ENCODE measurements around the gene DDX25. TPM values are rescaled to one million over a fixed set of nuclear protein-coding genes. Genes with fewer than 3 reads are reported as not detected.

Gene DDX25
- total and polyA plus RNA-seq, 2 of the 4 experiments (the other 2 are of a cell fraction) = under 0.01 TPM; not detected in 1

- Histone ChIP-seq H3K56ac (ENCODE audit: extremely low read depth, insufficient read depth, low read length) (no peak overlapping the region), H3K23ac (ENCODE audit: low read depth, low read length) (no peak overlapping the region), H3K18ac (ENCODE audit: low read depth, low read length) (no peak overlapping the region), H3K4me2 (ENCODE audit: low read depth, low read length) (no peak overlapping the region), H3K14ac (replicated peaks; ENCODE audit: low read depth, low read length) (no peak overlapping the region), H2BK15ac (ENCODE audit: low read depth, low read length) (no peak overlapping the region), H3K36me3 (ENCODE audit: control insufficient read depth, insufficient read depth, low read length) (no peaks in the 10 kb centered on the region), H4K5ac (ENCODE audit: low read depth, low read length) (no peak overlapping the region), H4K20me1 (ENCODE audit: insufficient read depth, low read length) (no peaks in the 10 kb centered on the region), H4K91ac (ENCODE audit: insufficient read depth, low read depth, low read length) (no peak overlapping the region), H3K9me3 (ENCODE audit: control insufficient read depth, insufficient read depth, low read length) (no peaks in the 10 kb centered on the region), H2AK9ac (replicated peaks; ENCODE audit: low read depth, low read length, poor library complexity) (no peak overlapping the region), H3K27ac (ENCODE audit: insufficient read depth, low read length) (no peak overlapping the region), H2AK5ac (ENCODE audit: low read depth, low read length) (no peak overlapping the region), H3K4me1 (ENCODE audit: control insufficient read depth, insufficient read depth, low read length) (no peaks in the 10 kb centered on the region; the same call in 1 of the 2 replicates), H2BK5ac (ENCODE audit: low read depth, low read length, poor library complexity, severe bottlenecking) (no peak overlapping the region), H3K79me1 (ENCODE audit: low read depth in 1 of 2, low read length in 2 of 2) (no peaks in the 10 kb centered on the region), H3K4me3 (ENCODE audit: insufficient read depth, low read depth, low read length) (no peak overlapping the region), H4K8ac (ENCODE audit: low read depth in 2 of 2, low read length in 2 of 2) (no peak overlapping the region), H3K27me3 (ENCODE audit: control insufficient read depth, insufficient read depth, low read length) (peaks cover 23% of the 10 kb centered on the region), H2AFZ (replicated peaks; ENCODE audit: low read length, poor library complexity) (no peak overlapping the region), H3K9ac (ENCODE audit: low read depth, low read length) (no peak overlapping the region), H2BK120ac (ENCODE audit: low read depth, low read length) (no peak overlapping the region), H3K9me1 (ENCODE audit: insufficient read depth, low read length) (no peaks in the 10 kb centered on the region), H3K4ac (ENCODE audit: low read depth, low read length) (no peak overlapping the region), H2BK20ac (ENCODE audit: low read depth, low read length) (no peak overlapping the region)
- CTCF ChIA-PET = no interaction called here
- dilution Hi-C loops (cut with HindIII; ENCODE audit: low sequenced_read_pairs, unreplicated experiment) (no loop called here), intact Hi-C loops (cut with micrococcal nuclease) (no loop called here), in situ Hi-C loops (cut with MboI; ENCODE audit: low sequenced_read_pairs) (no loop called here)
- no peak for TF ChIP-seq SMC3 (IDR thresholded peaks at IDR 0.05; ENCODE audit: low read depth, low read length)
- no peak for TF ChIP-seq NFE2L2 (IDR thresholded peaks at IDR 0.05; ENCODE audit: low read depth, low read length)
- TF ChIP-seq, protein P1, sequence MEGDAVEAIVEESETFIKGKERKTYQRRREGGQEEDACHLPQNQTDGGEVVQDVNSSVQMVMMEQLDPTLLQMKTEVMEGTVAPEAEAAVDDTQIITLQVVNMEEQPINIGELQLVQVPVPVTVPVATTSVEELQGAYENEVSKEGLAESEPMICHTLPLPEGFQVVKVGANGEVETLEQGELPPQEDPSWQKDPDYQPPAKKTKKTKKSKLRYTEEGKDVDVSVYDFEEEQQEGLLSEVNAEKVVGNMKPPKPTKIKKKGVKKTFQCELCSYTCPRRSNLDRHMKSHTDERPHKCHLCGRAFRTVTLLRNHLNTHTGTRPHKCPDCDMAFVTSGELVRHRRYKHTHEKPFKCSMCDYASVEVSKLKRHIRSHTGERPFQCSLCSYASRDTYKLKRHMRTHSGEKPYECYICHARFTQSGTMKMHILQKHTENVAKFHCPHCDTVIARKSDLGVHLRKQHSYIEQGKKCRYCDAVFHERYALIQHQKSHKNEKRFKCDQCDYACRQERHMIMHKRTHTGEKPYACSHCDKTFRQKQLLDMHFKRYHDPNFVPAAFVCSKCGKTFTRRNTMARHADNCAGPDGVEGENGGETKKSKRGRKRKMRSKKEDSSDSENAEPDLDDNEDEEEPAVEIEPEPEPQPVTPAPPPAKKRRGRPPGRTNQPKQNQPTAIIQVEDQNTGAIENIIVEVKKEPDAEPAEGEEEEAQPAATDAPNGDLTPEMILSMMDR (conservative IDR thresholded peaks at IDR 0.05; ENCODE audit: low read depth, low read length) = no peak
- no peak for TF ChIP-seq RFX5 (IDR thresholded peaks at IDR 0.05; ENCODE audit: low read depth, low read length)
- no peak for TF ChIP-seq RCOR1 (IDR thresholded peaks at IDR 0.05; ENCODE audit: insufficient replicate concordance, low read length)
- no peak for TF ChIP-seq MAFK (IDR thresholded peaks at IDR 0.05; ENCODE audit: low read depth, low read length)
- TF ChIP-seq BHLHE40 (IDR thresholded peaks at IDR 0.05; ENCODE audit: low read depth, low read length) = no peak
- no peak for TF ChIP-seq ELK1 (IDR thresholded peaks at IDR 0.05; ENCODE audit: borderline replicate concordance, low read depth, low read length)
- TF ChIP-seq POLR2A (IDR thresholded peaks at IDR 0.05; ENCODE audit: low read depth, low read length) = no peak
- no peak for TF ChIP-seq USF2 (IDR thresholded peaks at IDR 0.05; ENCODE audit: low read depth, low read length)
- DNase-seq (no peak), ATAC-seq (ENCODE audit: low read depth) (no peak)
- no CpG with 5 or more reads among the region's 4 CpGs for WGBS, 2 experiments (ENCODE audit: extremely low coverage in 2 of 2, insufficient read length in 1 of 2)
- POLR2A ChIA-PET (ENCODE audit: unreplicated experiment) = no interaction called here
- no TSS peak for BruUV-seq (replicated peaks)
Measured at GRCh38 chr11:125939081-125939521, 34.8 kb downstream of the DDX25 start.

Measured in IMR-90 (cell line).